ENCODE measurements around the gene MKNK2.

DNA sequence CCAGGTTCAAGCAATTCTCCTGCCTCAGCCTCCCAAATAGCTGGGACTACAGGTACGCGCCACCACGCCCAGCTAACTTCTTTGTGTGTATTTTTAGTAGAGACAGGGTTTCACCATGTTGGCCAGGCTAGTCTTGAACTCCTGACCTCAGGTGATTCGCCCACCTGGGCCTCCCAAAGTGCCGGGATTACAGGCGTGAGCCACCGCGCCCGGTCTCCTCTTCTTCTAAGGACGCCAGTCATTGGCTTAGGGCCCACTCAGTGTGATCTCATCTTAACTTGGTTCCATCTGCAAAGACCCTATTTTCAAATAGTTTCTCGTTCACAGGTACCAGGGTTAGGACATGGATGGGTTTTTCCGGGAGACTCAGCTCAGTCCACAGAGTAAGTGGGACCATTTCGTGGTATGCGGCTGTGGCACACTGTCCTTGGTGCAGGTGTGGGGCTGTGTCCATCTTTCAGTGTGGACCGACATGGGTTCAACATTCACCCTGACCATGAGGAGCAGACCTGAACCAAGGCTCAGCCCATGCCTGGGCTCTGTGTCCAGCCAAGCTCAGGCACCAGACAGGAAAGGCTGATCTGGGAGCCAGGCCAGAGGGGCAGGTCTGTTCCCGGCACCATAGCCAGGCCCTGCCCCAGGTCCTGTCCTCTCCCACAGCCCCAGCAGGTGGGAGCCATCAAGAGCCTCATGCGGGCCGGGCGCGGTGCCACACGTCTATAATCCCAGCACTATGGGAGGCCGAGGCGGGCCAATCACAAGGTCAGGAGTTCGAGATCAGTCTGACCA is 2.8 kb upstream of the MKNK2 start:
- TF ChIP-seq POLR2A (IDR thresholded peaks at IDR 0.05) = no peak
- TF ChIP-seq, protein P1, sequence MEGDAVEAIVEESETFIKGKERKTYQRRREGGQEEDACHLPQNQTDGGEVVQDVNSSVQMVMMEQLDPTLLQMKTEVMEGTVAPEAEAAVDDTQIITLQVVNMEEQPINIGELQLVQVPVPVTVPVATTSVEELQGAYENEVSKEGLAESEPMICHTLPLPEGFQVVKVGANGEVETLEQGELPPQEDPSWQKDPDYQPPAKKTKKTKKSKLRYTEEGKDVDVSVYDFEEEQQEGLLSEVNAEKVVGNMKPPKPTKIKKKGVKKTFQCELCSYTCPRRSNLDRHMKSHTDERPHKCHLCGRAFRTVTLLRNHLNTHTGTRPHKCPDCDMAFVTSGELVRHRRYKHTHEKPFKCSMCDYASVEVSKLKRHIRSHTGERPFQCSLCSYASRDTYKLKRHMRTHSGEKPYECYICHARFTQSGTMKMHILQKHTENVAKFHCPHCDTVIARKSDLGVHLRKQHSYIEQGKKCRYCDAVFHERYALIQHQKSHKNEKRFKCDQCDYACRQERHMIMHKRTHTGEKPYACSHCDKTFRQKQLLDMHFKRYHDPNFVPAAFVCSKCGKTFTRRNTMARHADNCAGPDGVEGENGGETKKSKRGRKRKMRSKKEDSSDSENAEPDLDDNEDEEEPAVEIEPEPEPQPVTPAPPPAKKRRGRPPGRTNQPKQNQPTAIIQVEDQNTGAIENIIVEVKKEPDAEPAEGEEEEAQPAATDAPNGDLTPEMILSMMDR (IDR thresholded peaks at IDR 0.05) = no peak
